HEK293 (cell line): Measurements from ENCODE around the gene MTARC1.

ENCODE experiments used
- CTCF ChIA-PET: fragments of 350-600 bp; formaldehyde crosslinking; extraction: SDS; loops from one replicate; lab custom pipeline; 2021; ENCODE audit warnings: antibody characterized with exemption; lab: Yijun Ruan, JAX
- POLR2A ChIA-PET: fragments of 300-600 bp; formaldehyde crosslinking; extraction: SDS; loops from one replicate; lab custom pipeline; 2020; ENCODE audit warnings: antibody characterized with exemption, inconsistent platforms; lab: Yijun Ruan, JAX
- H3K27ac ChIP-seq: fragments of 200-500 bp; sonication (Bioruptor generic); 2 replicates; pipeline ENCODE4 v1.5.1; 2014; ENCODE audit warnings: low read depth, low read length, control low read depth, inconsistent platforms; ENCODE audit errors: extremely low read depth
- H3K36me3 ChIP-seq, 2 experiments: fragments of 200-500 bp in 1 of 2; sonication (Bioruptor generic) in 1 of 2; 1 replicate in 1 of 2; 2 replicates in 1 of 2; pipeline ENCODE4 v1.5.1; 2014 to 2017; ENCODE audit warnings: inconsistent platforms in 2 of 2, low read length in 2 of 2; ENCODE audit not compliant: control insufficient read depth in 2 of 2, insufficient read depth in 1 of 2
- H3K4me1 ChIP-seq: fragments of 200-500 bp; sonication (Bioruptor generic); 2 replicates; pipeline ENCODE4 v1.5.1; 2014; ENCODE audit warnings: mild to moderate bottlenecking, low read length, inconsistent platforms; ENCODE audit not compliant: control insufficient read depth, insufficient read depth
- H3K4me3 ChIP-seq: 2 replicates; pipeline ENCODE4 v1.5.1; 2011; ENCODE audit warnings: low read depth, mild to moderate bottlenecking, control low read depth, low read length, moderate library complexity
- H3K9me3 ChIP-seq: fragments of 200-500 bp; sonication (Bioruptor generic); 2 replicates; pipeline ENCODE4 v1.5.1; 2014; ENCODE audit warnings: low read depth, low read length, inconsistent platforms; ENCODE audit not compliant: control insufficient read depth, insufficient read depth
- BCL6B ChIP-seq: fragments of 450-650 bp; formaldehyde crosslinking; IDR thresholded peaks from 2 replicates; pipeline ENCODE4 v1.5.1; 2017; ENCODE audit warnings: missing biosample characterization, missing genetic modification characterization
- FEZF1 ChIP-seq: fragments of 450-650 bp; formaldehyde crosslinking; IDR thresholded peaks from 2 replicates; pipeline ENCODE4 v1.5.1; 2016; ENCODE audit warnings: missing biosample characterization, missing genetic modification characterization
- INSM2 ChIP-seq: fragments of 450-650 bp; formaldehyde crosslinking; IDR thresholded peaks from 2 replicates; pipeline ENCODE4 v1.5.1; 2016; ENCODE audit warnings: missing biosample characterization, missing genetic modification characterization
- KLF17 ChIP-seq: fragments of 450-650 bp; formaldehyde crosslinking; IDR thresholded peaks from 2 replicates; pipeline ENCODE4 v1.5.1; 2016; ENCODE audit warnings: missing biosample characterization, missing genetic modification characterization
- OSR2 ChIP-seq: fragments of 450-650 bp; formaldehyde crosslinking; IDR thresholded peaks from 2 replicates; pipeline ENCODE4 v1.5.1; 2016; ENCODE audit warnings: missing biosample characterization, missing genetic modification characterization
- TSHZ1 ChIP-seq: fragments of 450-650 bp; formaldehyde crosslinking; IDR thresholded peaks from 2 replicates; pipeline ENCODE4 v1.5.1; 2016; ENCODE audit warnings: missing biosample characterization, missing genetic modification characterization, borderline replicate concordance
- ZFP41 ChIP-seq: fragments of 450-650 bp; formaldehyde crosslinking; IDR thresholded peaks from 2 replicates; pipeline ENCODE4 v1.5.1; 2016; ENCODE audit warnings: missing biosample characterization, missing genetic modification characterization, borderline replicate concordance
- ZNF16 ChIP-seq: fragments of 450-650 bp; formaldehyde crosslinking; IDR thresholded peaks from 2 replicates; pipeline ENCODE4 v1.5.1; 2016; ENCODE audit warnings: low read depth, missing biosample characterization, missing genetic modification characterization
- ZNF19 ChIP-seq: fragments of 450-650 bp; formaldehyde crosslinking; IDR thresholded peaks from 2 replicates; pipeline ENCODE4; 2016; ENCODE audit warnings: missing biosample characterization, missing genetic modification characterization, low read depth
- ZNF202 ChIP-seq: fragments of 450-650 bp; formaldehyde crosslinking; IDR thresholded peaks from 2 replicates; pipeline ENCODE4 v1.5.1; 2016; ENCODE audit warnings: missing biosample characterization, missing genetic modification characterization, borderline replicate concordance
- ZNF239 ChIP-seq: fragments of 450-650 bp; formaldehyde crosslinking; IDR thresholded peaks from 2 replicates; pipeline ENCODE4 v1.5.1; 2016; ENCODE audit warnings: missing biosample characterization, missing genetic modification characterization
- ZNF248 ChIP-seq: fragments of 450-650 bp; formaldehyde crosslinking; IDR thresholded peaks from 2 replicates; pipeline ENCODE4 v1.5.1; 2017; ENCODE audit warnings: missing biosample characterization, missing genetic modification characterization
- ZNF274 ChIP-seq, 2 experiments: fragments of 200-500 bp in 1 of 2; fragments of 450-650 bp in 1 of 2; sonication (Bioruptor generic) in 1 of 2; formaldehyde crosslinking in 1 of 2; IDR thresholded peaks; 2 replicates each; pipeline versions ENCODE4 v1.5.1 to v1.6.1; 2014 to 2016; ENCODE audit warnings: borderline replicate concordance in 1 of 2, inconsistent platforms in 1 of 2, low read length in 1 of 2, missing biosample characterization in 1 of 2, missing genetic modification characterization in 1 of 2
- ZNF302 ChIP-seq: fragments of 450-650 bp; formaldehyde crosslinking; IDR thresholded peaks from 2 replicates; pipeline ENCODE4 v1.5.1; 2016; ENCODE audit warnings: missing biosample characterization, missing genetic modification characterization, low read depth
- ZNF311 ChIP-seq: fragments of 450-650 bp; formaldehyde crosslinking; IDR thresholded peaks from 2 replicates; pipeline ENCODE4 v1.5.1; 2017; ENCODE audit warnings: missing biosample characterization, missing genetic modification characterization, borderline replicate concordance
- ZNF350 ChIP-seq: fragments of 450-650 bp; formaldehyde crosslinking; IDR thresholded peaks from 2 replicates; pipeline ENCODE4 v1.5.0; 2017; ENCODE audit warnings: missing biosample characterization, mild to moderate bottlenecking, missing genetic modification characterization
- ZNF366 ChIP-seq: fragments of 450-650 bp; formaldehyde crosslinking; conservative IDR thresholded peaks from 2 replicates; pipeline ENCODE4 v1.5.1; 2016; ENCODE audit warnings: missing biosample characterization, missing genetic modification characterization
- ZNF404 ChIP-seq: fragments of 450-650 bp; formaldehyde crosslinking; IDR thresholded peaks from 2 replicates; pipeline ENCODE4 v1.5.1; 2017; ENCODE audit warnings: missing biosample characterization, missing genetic modification characterization
- ZNF558 ChIP-seq: fragments of 450-650 bp; formaldehyde crosslinking; IDR thresholded peaks from 2 replicates; pipeline ENCODE4 v1.5.1; 2016; ENCODE audit warnings: missing biosample characterization, missing genetic modification characterization
- ZNF571 ChIP-seq: fragments of 450-650 bp; formaldehyde crosslinking; IDR thresholded peaks from 2 replicates; pipeline ENCODE4 v1.5.0; 2017; ENCODE audit warnings: missing biosample characterization, missing genetic modification characterization
- ZNF621 ChIP-seq: fragments of 450-650 bp; formaldehyde crosslinking; IDR thresholded peaks from 2 replicates; pipeline ENCODE4 v1.5.1; 2017; ENCODE audit warnings: missing biosample characterization, missing genetic modification characterization
- ZNF692 ChIP-seq: fragments of 450-650 bp; formaldehyde crosslinking; IDR thresholded peaks from 2 replicates; pipeline ENCODE4 v1.5.1; 2016; ENCODE audit warnings: missing biosample characterization, missing genetic modification characterization
- ZNF707 ChIP-seq: fragments of 450-650 bp; formaldehyde crosslinking; IDR thresholded peaks from 2 replicates; pipeline ENCODE4 v1.5.1; 2016; ENCODE audit warnings: missing biosample characterization, missing genetic modification characterization
- ZNF843 ChIP-seq: fragments of 450-650 bp; formaldehyde crosslinking; IDR thresholded peaks from 2 replicates; pipeline ENCODE4 v1.5.1; 2016; ENCODE audit warnings: missing biosample characterization, missing genetic modification characterization
- ZSCAN30 ChIP-seq: fragments of 450-650 bp; IDR thresholded peaks from 2 replicates; pipeline ENCODE4 v1.5.1; 2018; ENCODE audit warnings: missing biosample characterization, mild to moderate bottlenecking, missing genetic modification characterization, moderate library complexity

MTARC1 gene

GRCh38 chr1:220757441-220757840 lies 29.3 kb upstream of the MTARC1 start:
- ChIA-PET POLR2A (interaction anchor here (0.9 kb wide), 1 partner anchor 10 kb away, joined by 3 read pairs; the partner anchor contains the start of gene MTARC2), CTCF (interaction anchor here (0.9 to 1.9 kb wide), 2 partner anchors 17 to 19 kb away, joined by 5 to 10 read pairs; no protein-coding TSS in a partner anchor)
- peaks cover 20 to 55% of the 10 kb centered on the region in 2 experiments for H3K36me3 ChIP-seq
- no peak overlapping the region for H3K4me3 ChIP-seq
- TF ChIP-seq FEZF1 (tag by site-specific recombination) (no peak), ZNF311 (tag by site-specific recombination) (no peak), ZNF19 (no peak), ZNF248 (tag by site-specific recombination) (no peak), ZNF404 (tag by site-specific recombination) (no peak), ZNF302 (tag by site-specific recombination) (no peak), ZNF202 (no peak), ZNF707 (tag by site-specific recombination) (no peak), ZNF621 (tag by site-specific recombination) (no peak), ZNF239 (tag by site-specific recombination) (no peak), ZNF350 (tag by site-specific recombination) (no peak), BCL6B (no peak), ZNF558 (no peak), ZNF843 (tag by site-specific recombination) (no peak), ZNF16 (tag by site-specific recombination) (no peak)
- H3K27ac ChIP-seq = no peak overlapping the region
- no peaks in the 10 kb centered on the region for H3K9me3 ChIP-seq
- no peaks in the 10 kb centered on the region for H3K4me1 ChIP-seq

GRCh38 chr1:220759147-220759546 lies 27.6 kb upstream of the MTARC1 start:
- CTCF ChIA-PET = interaction anchor here (1.0 kb wide), 2 partner anchors 16 to 18 kb away, joined by 4 to 5 read pairs; no protein-coding TSS in a partner anchor
- Histone ChIP-seq H3K27ac (no peak overlapping the region), H3K9me3 (no peaks in the 10 kb centered on the region), H3K4me3 (no peak overlapping the region), H3K36me3 (peaks cover 20 to 66% of the 10 kb centered on the region in 2 experiments), H3K4me1 (no peaks in the 10 kb centered on the region)
- POLR2A ChIA-PET = interaction anchor here (1.0 kb wide), 1 partner anchor 11 kb away, joined by 4 read pairs; the partner anchor contains the start of gene MTARC2
- TF ChIP-seq ZNF274 (IDR thresholded peaks at IDR 0.05; ENCODE audit: low read length) (no peak), ZNF274 (tag by site-specific recombination; IDR thresholded peaks at IDR 0.05; ENCODE audit: borderline replicate concordance) (no peak), ZSCAN30 (tag by site-specific recombination) (no peak), OSR2 (tag by site-specific recombination) (no peak), ZFP41 (tag by site-specific recombination) (no peak), ZNF366 (tag by site-specific recombination) (no peak), TSHZ1 (tag by site-specific recombination) (no peak), KLF17 (tag by site-specific recombination) (no peak), ZNF571 (tag by site-specific recombination) (no peak), ZNF692 (tag by site-specific recombination) (no peak), ZNF404 (tag by site-specific recombination) (no peak), INSM2 (tag by site-specific recombination) (no peak)
